Measurements from ENCODE around the gene ZFAND2B.

DNA sequence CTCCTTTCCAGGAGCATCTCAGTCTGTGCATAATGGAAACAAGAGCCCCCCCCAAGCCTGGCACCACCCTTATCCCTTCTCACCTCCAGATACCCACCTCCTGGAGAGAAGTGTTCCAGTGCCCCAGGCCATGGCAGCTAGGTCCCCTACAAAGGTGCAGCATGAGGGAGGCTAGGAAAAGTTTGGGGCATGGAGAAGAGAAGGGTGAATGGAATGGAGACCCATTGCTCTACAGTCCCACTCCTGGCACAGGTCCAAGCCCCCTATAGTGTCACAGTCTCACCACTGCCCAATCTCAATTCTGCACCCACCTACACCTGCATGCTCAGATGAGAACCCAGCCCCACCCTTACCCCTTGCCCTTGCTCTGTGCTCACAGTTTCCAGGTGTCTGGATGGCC lies 37.6 kb upstream of the ZFAND2B start:
- TF ChIP-seq, protein P1, sequence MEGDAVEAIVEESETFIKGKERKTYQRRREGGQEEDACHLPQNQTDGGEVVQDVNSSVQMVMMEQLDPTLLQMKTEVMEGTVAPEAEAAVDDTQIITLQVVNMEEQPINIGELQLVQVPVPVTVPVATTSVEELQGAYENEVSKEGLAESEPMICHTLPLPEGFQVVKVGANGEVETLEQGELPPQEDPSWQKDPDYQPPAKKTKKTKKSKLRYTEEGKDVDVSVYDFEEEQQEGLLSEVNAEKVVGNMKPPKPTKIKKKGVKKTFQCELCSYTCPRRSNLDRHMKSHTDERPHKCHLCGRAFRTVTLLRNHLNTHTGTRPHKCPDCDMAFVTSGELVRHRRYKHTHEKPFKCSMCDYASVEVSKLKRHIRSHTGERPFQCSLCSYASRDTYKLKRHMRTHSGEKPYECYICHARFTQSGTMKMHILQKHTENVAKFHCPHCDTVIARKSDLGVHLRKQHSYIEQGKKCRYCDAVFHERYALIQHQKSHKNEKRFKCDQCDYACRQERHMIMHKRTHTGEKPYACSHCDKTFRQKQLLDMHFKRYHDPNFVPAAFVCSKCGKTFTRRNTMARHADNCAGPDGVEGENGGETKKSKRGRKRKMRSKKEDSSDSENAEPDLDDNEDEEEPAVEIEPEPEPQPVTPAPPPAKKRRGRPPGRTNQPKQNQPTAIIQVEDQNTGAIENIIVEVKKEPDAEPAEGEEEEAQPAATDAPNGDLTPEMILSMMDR (IDR thresholded peaks at IDR 0.05; ENCODE audit: insufficient read depth, low read length, poor library complexity, severe bottlenecking), result no peak
- no peak for TF ChIP-seq EZH2phosphoT487 (conservative IDR thresholded peaks at IDR 0.05; ENCODE audit: low read length)

Measured in SU-DHL-6 (cell line).